Measurements from ENCODE around the gene SPSB3. TPM values are rescaled to one million over a fixed set of nuclear protein-coding genes. Genes with fewer than 3 reads are reported as not detected.

Gene SPSB3
- total RNA-seq, 2 donors from 2014 or later = 28.0 to 28.1 TPM

GRCh38 chr16:1768061-1768766 is 14.2 kb downstream of the SPSB3 start:
- Histone ChIP-seq H3K4me1 (ENCODE audit: control insufficient read depth, insufficient read depth, low read length) (no peaks in the 10 kb centered on the region), H3K9ac (ENCODE audit: extremely low read depth, low read length, poor library complexity, severe bottlenecking) (no peak overlapping the region), H3K36me3 (ENCODE audit: control insufficient read depth, insufficient read depth, low read length) (peaks cover 23% of the 10 kb centered on the region), H3K27me3 (ENCODE audit: control insufficient read depth, insufficient read depth, low read length, poor library complexity, severe bottlenecking) (no peaks in the 10 kb centered on the region), H3K9me3 (ENCODE audit: control insufficient read depth, low read length) (no peaks in the 10 kb centered on the region), H3K27ac (ENCODE audit: low read depth, low read length) (no peak overlapping the region), H3K4me3 (ENCODE audit: low read length) (no peak overlapping the region)
- peaks cover 3% of the 10 kb centered on the region for H3K4me1 Mint-ChIP-seq
- H3K27ac Mint-ChIP-seq = no peak overlapping the region
- TF ChIP-seq CTCF (conservative IDR thresholded peaks at IDR 0.05) = no peak
- no peaks in the 10 kb centered on the region for H3K27me3 Mint-ChIP-seq (ENCODE audit: insufficient read depth)
- H3K9me3 Mint-ChIP-seq = no peaks in the 10 kb centered on the region
- peaks cover 13% of the 10 kb centered on the region for H3K36me3 Mint-ChIP-seq (ENCODE audit: low read depth)
- DNase-seq = no peak
- H3K4me3 Mint-ChIP-seq = no peak overlapping the region
- WGBS, 2 experiments (ENCODE audit: insufficient coverage in 1 of 2, insufficient read length in 1 of 2) = 94% methylated on average over 35 to 40 of the region's 41 CpGs

- Histone ChIP-seq H3K27ac (ENCODE audit: low read depth, low read length) (no peak overlapping the region), H3K4me1 (ENCODE audit: control insufficient read depth, insufficient read depth, low read length) (no peaks in the 10 kb centered on the region), H3K36me3 (ENCODE audit: control insufficient read depth, insufficient read depth, low read length) (peaks cover 23% of the 10 kb centered on the region), H3K27me3 (ENCODE audit: control insufficient read depth, insufficient read depth, low read length, poor library complexity, severe bottlenecking) (no peaks in the 10 kb centered on the region), H3K9ac (ENCODE audit: extremely low read depth, low read length, poor library complexity, severe bottlenecking) (no peak overlapping the region), H3K9me3 (ENCODE audit: control insufficient read depth, low read length) (no peaks in the 10 kb centered on the region), H3K4me3 (ENCODE audit: low read length) (no peak overlapping the region)
- WGBS, 2 experiments (ENCODE audit: insufficient coverage in 1 of 2, insufficient read length in 1 of 2) = 96 to 98% methylated on average over 34 to 42 of the region's 42 CpGs
- no peak overlapping the region for H3K4me3 Mint-ChIP-seq
- no peak for TF ChIP-seq CTCF (conservative IDR thresholded peaks at IDR 0.05)
- no peaks in the 10 kb centered on the region for H3K9me3 Mint-ChIP-seq
- peaks cover 3% of the 10 kb centered on the region for H3K4me1 Mint-ChIP-seq
- H3K27me3 Mint-ChIP-seq (ENCODE audit: insufficient read depth) = no peaks in the 10 kb centered on the region
- no peak overlapping the region for H3K27ac Mint-ChIP-seq
- peaks cover 17% of the 10 kb centered on the region for H3K36me3 Mint-ChIP-seq (ENCODE audit: low read depth)
- DNase-seq = no peak
These were observed 15.0 kb downstream of the SPSB3 start for GRCh38 chr16:1767116-1767994.

GRCh38 chr16:1766701-1767100 is 15.7 kb downstream of the SPSB3 start:
- H3K27ac Mint-ChIP-seq = no peak overlapping the region
- TF ChIP-seq CTCF (conservative IDR thresholded peaks at IDR 0.05) = no peak
- no peaks in the 10 kb centered on the region for H3K4me1 Mint-ChIP-seq
- no peaks in the 10 kb centered on the region for H3K4me1 ChIP-seq (ENCODE audit: control insufficient read depth, insufficient read depth, low read length)
- H3K9me3 ChIP-seq (ENCODE audit: control insufficient read depth, low read length) = no peaks in the 10 kb centered on the region
- H3K9ac ChIP-seq (ENCODE audit: extremely low read depth, low read length, poor library complexity, severe bottlenecking) = no peak overlapping the region
- no peaks in the 10 kb centered on the region for H3K27me3 Mint-ChIP-seq (ENCODE audit: insufficient read depth)
- peaks cover 16% of the 10 kb centered on the region for H3K36me3 Mint-ChIP-seq (ENCODE audit: low read depth)
- no peaks in the 10 kb centered on the region for H3K9me3 Mint-ChIP-seq
- H3K4me3 ChIP-seq (ENCODE audit: low read length) = no peak overlapping the region
- H3K36me3 ChIP-seq (ENCODE audit: control insufficient read depth, insufficient read depth, low read length) = peaks cover 23% of the 10 kb centered on the region
- no peak overlapping the region for H3K27ac ChIP-seq (ENCODE audit: low read depth, low read length)
- H3K4me3 Mint-ChIP-seq = no peak overlapping the region
- DNase-seq = no peak
- H3K27me3 ChIP-seq (ENCODE audit: control insufficient read depth, insufficient read depth, low read length, poor library complexity, severe bottlenecking) = no peaks in the 10 kb centered on the region
- 94 to 95% methylated on average over 10 to 18 of the region's 18 CpGs for WGBS, 2 experiments (ENCODE audit: insufficient coverage in 1 of 2, insufficient read length in 1 of 2)

Measured in endodermal cell (in vitro differentiated cells).